Tibial nerve (tissue), 3 donors: ENCODE results near the gene LCA5.

ENCODE experiments used
- CTCF ChIP-seq, 5 experiments: fragments of 200-600 bp in 3 of 5; fragments of 450-650 bp in 2 of 5; sonication (generic) in 3 of 5; IDR thresholded peaks; one replicate each; pipeline ENCODE4 v1.5.1; 2016 to 2019; ENCODE audit warnings: antibody characterized with exemption in 5 of 5, mild to moderate bottlenecking in 3 of 5, moderate library complexity in 2 of 5
- POLR2A ChIP-seq, 2 donors: fragments of 450-650 bp; IDR thresholded peaks; one replicate each; pipeline ENCODE4 v1.6.1; 2017; ENCODE audit warnings: antibody characterized with exemption in 2 of 2, mild to moderate bottlenecking in 2 of 2, moderate library complexity in 2 of 2

GRCh38 chr6:79518842-79519241 lies 18.4 kb downstream of the LCA5 start:
- TF ChIP-seq CTCF (IDR thresholded peaks at IDR 0.05) (no peak), POLR2A (IDR thresholded peaks at IDR 0.05) (no peak)
